ENCODE results near the gene MOV10. TPM values are rescaled to one million over a fixed set of nuclear protein-coding genes. Genes with fewer than 3 reads are reported as not detected.

The MOV10 gene
- total and polyA plus RNA-seq, 9 of the 15 experiments (the other 6 are each of a cell fraction or from before 2014, with no cell fraction given), result 16.7 to 105 (median 49.5) TPM

DNA sequence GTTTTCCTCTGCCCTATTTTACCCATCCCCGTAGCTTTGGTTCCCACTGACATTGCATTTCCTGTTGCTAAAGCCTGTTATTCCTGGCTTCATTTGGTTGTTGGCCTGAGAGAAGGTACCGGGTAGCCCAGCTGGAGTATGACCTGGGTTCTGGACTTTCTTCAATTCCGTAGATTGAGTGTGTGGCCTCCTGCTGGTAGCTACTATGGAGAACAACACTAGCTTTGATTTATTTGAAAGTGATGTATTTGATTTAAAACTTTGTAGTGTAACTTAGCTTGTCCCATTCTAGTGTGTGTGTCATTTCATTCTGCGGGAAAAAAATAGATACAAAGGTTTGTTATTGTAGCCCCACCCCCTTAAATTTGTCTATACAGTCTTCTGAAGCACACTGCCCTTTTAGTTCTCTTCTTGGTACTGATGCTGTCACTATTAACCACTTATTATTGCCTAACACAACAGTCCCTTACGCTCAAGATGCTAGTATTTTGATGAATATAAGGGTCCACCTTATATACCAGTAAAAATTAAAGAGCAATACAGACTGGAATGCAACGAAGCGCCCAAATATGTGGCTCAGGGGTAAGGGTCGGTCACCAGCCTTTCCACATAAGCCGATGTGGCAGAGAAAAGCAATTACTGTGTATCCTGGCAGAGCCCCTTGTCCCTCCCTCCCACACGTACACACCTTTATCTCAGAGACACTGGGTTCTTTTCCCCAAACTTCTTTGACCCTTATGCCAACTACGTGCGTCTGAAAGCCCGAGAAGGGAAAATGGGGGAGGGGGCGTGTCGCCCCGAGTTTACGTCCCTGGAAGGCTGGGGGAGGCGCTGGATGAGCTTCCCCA lies 643 bp upstream of the MOV10 start (continued):
- TF ChIP-seq, protein P1, sequence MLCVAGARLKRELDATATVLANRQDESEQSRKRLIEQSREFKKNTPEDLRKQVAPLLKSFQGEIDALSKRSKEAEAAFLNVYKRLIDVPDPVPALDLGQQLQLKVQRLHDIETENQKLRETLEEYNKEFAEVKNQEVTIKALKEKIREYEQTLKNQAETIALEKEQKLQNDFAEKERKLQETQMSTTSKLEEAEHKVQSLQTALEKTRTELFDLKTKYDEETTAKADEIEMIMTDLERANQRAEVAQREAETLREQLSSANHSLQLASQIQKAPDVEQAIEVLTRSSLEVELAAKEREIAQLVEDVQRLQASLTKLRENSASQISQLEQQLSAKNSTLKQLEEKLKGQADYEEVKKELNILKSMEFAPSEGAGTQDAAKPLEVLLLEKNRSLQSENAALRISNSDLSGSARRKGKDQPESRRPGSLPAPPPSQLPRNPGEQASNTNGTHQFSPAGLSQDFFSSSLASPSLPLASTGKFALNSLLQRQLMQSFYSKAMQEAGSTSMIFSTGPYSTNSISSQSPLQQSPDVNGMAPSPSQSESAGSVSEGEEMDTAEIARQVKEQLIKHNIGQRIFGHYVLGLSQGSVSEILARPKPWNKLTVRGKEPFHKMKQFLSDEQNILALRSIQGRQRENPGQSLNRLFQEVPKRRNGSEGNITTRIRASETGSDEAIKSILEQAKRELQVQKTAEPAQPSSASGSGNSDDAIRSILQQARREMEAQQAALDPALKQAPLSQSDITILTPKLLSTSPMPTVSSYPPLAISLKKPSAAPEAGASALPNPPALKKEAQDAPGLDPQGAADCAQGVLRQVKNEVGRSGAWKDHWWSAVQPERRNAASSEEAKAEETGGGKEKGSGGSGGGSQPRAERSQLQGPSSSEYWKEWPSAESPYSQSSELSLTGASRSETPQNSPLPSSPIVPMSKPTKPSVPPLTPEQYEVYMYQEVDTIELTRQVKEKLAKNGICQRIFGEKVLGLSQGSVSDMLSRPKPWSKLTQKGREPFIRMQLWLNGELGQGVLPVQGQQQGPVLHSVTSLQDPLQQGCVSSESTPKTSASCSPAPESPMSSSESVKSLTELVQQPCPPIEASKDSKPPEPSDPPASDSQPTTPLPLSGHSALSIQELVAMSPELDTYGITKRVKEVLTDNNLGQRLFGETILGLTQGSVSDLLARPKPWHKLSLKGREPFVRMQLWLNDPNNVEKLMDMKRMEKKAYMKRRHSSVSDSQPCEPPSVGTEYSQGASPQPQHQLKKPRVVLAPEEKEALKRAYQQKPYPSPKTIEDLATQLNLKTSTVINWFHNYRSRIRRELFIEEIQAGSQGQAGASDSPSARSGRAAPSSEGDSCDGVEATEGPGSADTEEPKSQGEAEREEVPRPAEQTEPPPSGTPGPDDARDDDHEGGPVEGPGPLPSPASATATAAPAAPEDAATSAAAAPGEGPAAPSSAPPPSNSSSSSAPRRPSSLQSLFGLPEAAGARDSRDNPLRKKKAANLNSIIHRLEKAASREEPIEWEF (CRISPR knock-in tag; IDR thresholded peaks at IDR 0.05), result peak; percentile 71; the same call in 1 of the 2 replicates
- TF ChIP-seq, protein P2, sequence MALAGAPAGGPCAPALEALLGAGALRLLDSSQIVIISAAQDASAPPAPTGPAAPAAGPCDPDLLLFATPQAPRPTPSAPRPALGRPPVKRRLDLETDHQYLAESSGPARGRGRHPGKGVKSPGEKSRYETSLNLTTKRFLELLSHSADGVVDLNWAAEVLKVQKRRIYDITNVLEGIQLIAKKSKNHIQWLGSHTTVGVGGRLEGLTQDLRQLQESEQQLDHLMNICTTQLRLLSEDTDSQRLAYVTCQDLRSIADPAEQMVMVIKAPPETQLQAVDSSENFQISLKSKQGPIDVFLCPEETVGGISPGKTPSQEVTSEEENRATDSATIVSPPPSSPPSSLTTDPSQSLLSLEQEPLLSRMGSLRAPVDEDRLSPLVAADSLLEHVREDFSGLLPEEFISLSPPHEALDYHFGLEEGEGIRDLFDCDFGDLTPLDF (CRISPR knock-in tag; IDR thresholded peaks at IDR 0.05), result 0 out of 2 replicates have a peak, but pooled peaks have one; percentile 13
- TF ChIP-seq ATF1 (CRISPR knock-in tag; IDR thresholded peaks at IDR 0.05), result no peak
- peak; percentile 39; the same call in 1 of the 2 replicates for TF ChIP-seq ATF1 (tag; IDR thresholded peaks at IDR 0.05)
- TF ChIP-seq, protein P3, sequence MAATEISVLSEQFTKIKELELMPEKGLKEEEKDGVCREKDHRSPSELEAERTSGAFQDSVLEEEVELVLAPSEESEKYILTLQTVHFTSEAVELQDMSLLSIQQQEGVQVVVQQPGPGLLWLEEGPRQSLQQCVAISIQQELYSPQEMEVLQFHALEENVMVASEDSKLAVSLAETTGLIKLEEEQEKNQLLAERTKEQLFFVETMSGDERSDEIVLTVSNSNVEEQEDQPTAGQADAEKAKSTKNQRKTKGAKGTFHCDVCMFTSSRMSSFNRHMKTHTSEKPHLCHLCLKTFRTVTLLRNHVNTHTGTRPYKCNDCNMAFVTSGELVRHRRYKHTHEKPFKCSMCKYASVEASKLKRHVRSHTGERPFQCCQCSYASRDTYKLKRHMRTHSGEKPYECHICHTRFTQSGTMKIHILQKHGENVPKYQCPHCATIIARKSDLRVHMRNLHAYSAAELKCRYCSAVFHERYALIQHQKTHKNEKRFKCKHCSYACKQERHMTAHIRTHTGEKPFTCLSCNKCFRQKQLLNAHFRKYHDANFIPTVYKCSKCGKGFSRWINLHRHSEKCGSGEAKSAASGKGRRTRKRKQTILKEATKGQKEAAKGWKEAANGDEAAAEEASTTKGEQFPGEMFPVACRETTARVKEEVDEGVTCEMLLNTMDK (IDR thresholded peaks at IDR 0.05; ENCODE audit: borderline replicate concordance, insufficient read depth, low read depth, low read length, poor library complexity, severe bottlenecking), result no peak
- TF ChIP-seq PURB (CRISPR knock-in tag; IDR thresholded peaks at IDR 0.05; ENCODE audit: low read depth), result no peak
- no peak for TF ChIP-seq RBM15 (IDR thresholded peaks at IDR 0.05; ENCODE audit: insufficient read depth, low read length)
- TF ChIP-seq STAT5A (IDR thresholded peaks at IDR 0.05; ENCODE audit: borderline replicate concordance, low read length), result no peak
- TF ChIP-seq, protein P4, sequence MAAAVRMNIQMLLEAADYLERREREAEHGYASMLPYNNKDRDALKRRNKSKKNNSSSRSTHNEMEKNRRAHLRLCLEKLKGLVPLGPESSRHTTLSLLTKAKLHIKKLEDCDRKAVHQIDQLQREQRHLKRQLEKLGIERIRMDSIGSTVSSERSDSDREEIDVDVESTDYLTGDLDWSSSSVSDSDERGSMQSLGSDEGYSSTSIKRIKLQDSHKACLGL (CRISPR knock-in tag; IDR thresholded peaks at IDR 0.05; ENCODE audit: borderline replicate concordance, poor library complexity, severe bottlenecking), result no peak
- peak; percentile 12; the same call in 1 of the 2 replicates for TF ChIP-seq TCF3 (CRISPR knock-in tag; IDR thresholded peaks at IDR 0.05)
- TF ChIP-seq MBD2 (IDR thresholded peaks at IDR 0.05; ENCODE audit: borderline replicate concordance, low read depth), result no peak; the same call in 1 of the 2 replicates
- no peak for TF ChIP-seq GATA2 (CRISPR knock-in tag; IDR thresholded peaks at IDR 0.05)
- TF ChIP-seq ZNF707 (CRISPR knock-in tag; conservative IDR thresholded peaks at IDR 0.05), result no peak
- no peak for TF ChIP-seq MCM5 (IDR thresholded peaks at IDR 0.05; ENCODE audit: low read depth)
- TF ChIP-seq ZNF785 (CRISPR knock-in tag; IDR thresholded peaks at IDR 0.05), result no peak
- no peak for TF ChIP-seq SETDB1 (IDR thresholded peaks at IDR 0.05; ENCODE audit: low read length)
- TF ChIP-seq BRD4 (IDR thresholded peaks at IDR 0.05), result no peak
- no peak for TF ChIP-seq HEY1 (CRISPR knock-in tag; IDR thresholded peaks at IDR 0.05; ENCODE audit: borderline replicate concordance)
- no peak for TF ChIP-seq ZNF282 (CRISPR knock-in tag; IDR thresholded peaks at IDR 0.05)
